Omental fat pad (tissue), 4 donors: ENCODE data around the gene NDRG3. TPM values are rescaled to one million over a fixed set of nuclear protein-coding genes. Genes with fewer than 3 reads are reported as not detected.

ENCODE experiments used
- ATAC-seq: fragments of 150-250 bp; one replicate; pipeline ENCODE4 v1.9.1; 2016; ENCODE audit warnings: mild to moderate bottlenecking, moderate library complexity; ENCODE audit not compliant: low FRiP score
- DNase-seq: peaks from one replicate; pipeline ENCODE4 v3.0.0-alpha.2; 2019; ENCODE audit warnings: low spot score
- CTCF ChIP-seq, 3 donors: fragments of 450-650 bp; IDR thresholded peaks; one replicate each; pipeline ENCODE4 v1.5.1; 2016 to 2017; ENCODE audit warnings: antibody characterized with exemption in 3 of 3, mild to moderate bottlenecking in 3 of 3, moderate library complexity in 2 of 3
- total RNA-seq, 4 donors: library from RNA; depleted of rRNA; stranded (reverse); fragments of >200 nt; gene quantifications; one replicate each; pipeline ENCODE4 v1.1.0, GENCODE V29; 2016

Gene NDRG3
- total RNA-seq, 4 donors from 2014 or later, result 9.5 to 16.4 (median 14.3) TPM

- no peak for TF ChIP-seq CTCF (IDR thresholded peaks at IDR 0.05)
- no peak for ATAC-seq
- DNase-seq, result no peak
Measured at GRCh38 chr20:36631646-36632045, 114.2 kb downstream of the NDRG3 start.

- no peak for ATAC-seq
- DNase-seq, result no peak
- TF ChIP-seq CTCF (IDR thresholded peaks at IDR 0.05), result no peak
Measured at GRCh38 chr20:36629719-36630681, 115.9 kb downstream of the NDRG3 start.

- DNase-seq, result no peak
- no peak for ATAC-seq
- TF ChIP-seq CTCF (IDR thresholded peaks at IDR 0.05), result no peak
Measured at GRCh38 chr20:36628076-36628475, 117.8 kb downstream of the NDRG3 start.

GRCh38 chr20:36624944-36625324 is 121.0 kb downstream of the NDRG3 start:
- ATAC-seq (no peak), DNase-seq (no peak)
- TF ChIP-seq CTCF (IDR thresholded peaks at IDR 0.05), result no peak

GRCh38 chr20:36624068-36624943 is 121.6 kb downstream of the NDRG3 start:
- no peak for ATAC-seq
- no peak for DNase-seq
- TF ChIP-seq CTCF (IDR thresholded peaks at IDR 0.05), result no peak

- TF ChIP-seq CTCF (IDR thresholded peaks at IDR 0.05), result no peak
- ATAC-seq (no peak), DNase-seq (no peak)
Measured at GRCh38 chr20:36623444-36623843, 122.4 kb downstream of the NDRG3 start.
